Skeletal muscle cell (primary cell): Measurements from ENCODE around the gene TMEM184A.

ENCODE experiments used
- DNase-seq: peaks from one replicate; pipeline ENCODE4 v3.0.0-alpha.2; 2010; ENCODE audit warnings: low read depth
- H3K4me3 ChIP-seq: 2 replicates; pipeline ENCODE4 v1.5.1; 2011; ENCODE audit warnings: low read depth, mild to moderate bottlenecking, control low read depth, low read length, moderate library complexity

The TMEM184A gene

GRCh38 chr7:1496531-1497292 lies 59.3 kb downstream of the TMEM184A start:
- H3K4me3 ChIP-seq = no peak overlapping the region
- DNase-seq = no peak

- no peak overlapping the region for H3K4me3 ChIP-seq
- no peak for DNase-seq
These were observed 60.3 kb downstream of the TMEM184A start for GRCh38 chr7:1495564-1496242.

- DNase-seq = no peak
These were observed 61.0 kb downstream of the TMEM184A start for GRCh38 chr7:1494866-1495563.

GRCh38 chr7:1494447-1494846 lies 61.6 kb downstream of the TMEM184A start:
- DNase-seq = no peak
- no peak overlapping the region for H3K4me3 ChIP-seq

More at GRCh38 chr7:1494866-1495563, 61.0 kb downstream of the TMEM184A start:
- H3K4me3 ChIP-seq = no peak overlapping the region

- DNase-seq = no peak
- no peak overlapping the region for H3K4me3 ChIP-seq
These were observed 62.4 kb downstream of the TMEM184A start for GRCh38 chr7:1493571-1493970.

- DNase-seq = no peak
- no peak overlapping the region for H3K4me3 ChIP-seq
These were observed 62.9 kb downstream of the TMEM184A start for GRCh38 chr7:1493129-1493528.

GRCh38 chr7:1492640-1493039 lies 63.4 kb downstream of the TMEM184A start:
- DNase-seq = no peak
- no peak overlapping the region for H3K4me3 ChIP-seq
